IPS DF 4.7 (cell line): ENCODE data around the gene PRKAR2B.
"Not testable (repeated sequence)": the region's sequence is repeated elsewhere in the genome, so short reads cannot be mapped to it uniquely, and the experiment has no call there.

Source experiments
- DNase-seq: peaks from one replicate; pipeline ENCODE4 v3.0.0-alpha.2; 2013; ENCODE audit warnings: low spot score; ENCODE audit errors: extremely low read depth

PRKAR2B gene

DNA sequence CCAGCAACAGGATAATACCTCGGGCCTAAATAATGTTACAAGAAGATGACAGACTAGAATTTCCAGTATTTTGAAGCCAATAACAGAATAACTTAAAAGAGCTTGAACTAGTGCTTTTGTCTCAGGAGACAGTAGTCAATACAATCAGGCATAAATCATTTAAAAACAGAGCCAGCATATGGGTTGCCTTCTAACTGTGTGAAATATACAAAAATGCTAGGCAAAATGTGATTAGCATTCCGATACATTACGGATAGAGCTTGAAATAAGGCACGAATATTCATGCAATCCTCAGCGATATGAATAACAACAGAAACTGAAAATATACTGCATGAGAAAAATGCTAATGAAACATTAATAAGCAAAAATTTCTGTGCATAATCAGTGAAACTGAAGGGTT lies 18.3 kb upstream of the PRKAR2B start:
- DNase-seq: no peak

DNA sequence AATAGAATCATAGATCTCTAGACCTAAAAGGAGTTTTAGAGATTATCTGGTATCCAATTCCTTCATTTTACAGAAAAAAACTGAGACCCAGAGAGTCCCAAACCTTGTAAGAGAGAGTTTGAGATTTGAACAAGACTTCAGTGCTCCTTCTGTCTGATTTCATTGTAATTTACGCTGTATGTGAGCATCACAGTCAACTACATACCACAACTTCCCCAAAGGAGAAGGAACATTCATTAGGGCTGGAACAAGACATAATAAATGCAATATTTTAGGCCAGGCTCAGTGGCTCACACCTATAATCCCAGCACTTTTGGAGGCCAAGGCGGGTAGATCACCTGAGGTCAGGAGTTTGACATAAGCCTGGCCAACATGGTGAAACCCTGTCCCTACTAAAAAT lies 17.3 kb upstream of the PRKAR2B start:
- no peak for DNase-seq

DNA sequence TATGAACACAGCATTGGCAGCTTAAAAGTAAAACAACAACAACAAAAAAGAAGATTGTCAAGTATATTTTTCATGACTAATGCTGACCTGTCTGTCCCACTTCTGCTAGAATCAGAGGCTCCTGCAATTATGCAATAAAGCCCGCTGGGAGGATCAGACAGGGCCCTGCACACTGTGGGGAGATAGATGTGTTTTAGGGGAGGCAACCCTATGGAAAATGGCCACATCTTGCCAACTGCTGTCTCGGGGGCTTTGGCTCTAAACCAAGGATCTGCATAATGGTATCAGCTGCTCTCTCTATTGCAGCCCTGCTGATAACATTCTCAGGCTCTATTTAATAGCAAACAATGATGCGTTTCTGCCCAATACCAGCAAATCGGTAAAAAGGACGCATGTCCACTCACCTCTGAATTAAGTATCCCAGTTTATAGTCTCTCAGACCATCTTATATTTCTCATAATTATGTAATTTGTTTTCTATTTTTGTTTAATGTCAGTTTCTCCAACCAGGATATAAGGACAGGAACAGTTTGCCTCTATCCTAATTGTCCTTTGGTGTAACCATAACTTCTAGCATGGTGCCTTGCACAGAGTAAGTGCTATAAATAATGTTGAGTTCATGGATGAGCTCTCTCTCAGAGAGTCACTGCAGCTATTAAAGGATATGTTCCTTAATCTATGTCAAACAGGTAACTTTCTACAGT lies 15.3 kb upstream of the PRKAR2B start:
- no peak for DNase-seq

DNA sequence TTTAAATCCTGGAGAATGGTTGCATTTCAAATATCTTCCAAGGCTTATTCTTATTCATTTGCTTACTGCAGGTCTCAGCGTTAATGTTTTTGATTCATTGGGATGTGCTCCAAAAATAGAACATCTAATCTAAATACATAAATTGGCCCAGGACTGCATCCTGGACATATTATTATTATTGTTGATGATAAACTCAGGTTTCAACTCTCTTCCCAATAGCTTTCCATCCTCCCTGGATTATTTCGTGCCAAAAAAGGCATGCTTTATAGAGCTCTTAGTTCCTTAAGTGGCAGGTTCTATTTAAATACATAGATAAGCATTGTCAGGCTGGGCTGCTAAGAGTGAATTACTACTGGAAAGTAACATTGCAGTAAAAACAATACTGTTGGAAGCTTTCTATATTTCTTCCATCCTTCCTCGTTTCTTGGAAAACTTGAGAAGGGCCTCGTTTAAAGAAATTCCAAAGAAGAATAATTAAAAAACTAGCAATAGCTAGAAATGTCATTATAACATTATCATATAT lies 14.7 kb upstream of the PRKAR2B start:
- DNase-seq: no peak

DNA sequence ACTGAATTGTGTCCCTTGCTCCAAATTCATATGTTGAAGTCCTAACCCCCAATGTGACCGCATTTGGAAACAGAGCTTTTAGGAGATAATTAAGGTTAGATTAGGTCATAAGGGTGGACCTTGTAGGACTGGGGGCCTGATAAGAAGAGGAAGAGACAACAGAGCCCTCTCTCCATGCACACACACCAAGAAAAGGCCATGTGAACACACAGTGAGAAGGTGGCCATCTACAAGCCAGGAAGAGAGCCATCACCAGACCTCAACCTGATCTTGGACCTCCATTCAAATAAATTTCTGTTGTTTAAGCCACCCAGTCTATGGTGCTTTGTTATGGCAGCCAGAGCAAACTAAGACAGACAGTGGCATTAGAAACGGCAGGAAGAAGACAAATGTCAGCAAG lies 12.5 kb upstream of the PRKAR2B start:
- no peak for DNase-seq

DNA sequence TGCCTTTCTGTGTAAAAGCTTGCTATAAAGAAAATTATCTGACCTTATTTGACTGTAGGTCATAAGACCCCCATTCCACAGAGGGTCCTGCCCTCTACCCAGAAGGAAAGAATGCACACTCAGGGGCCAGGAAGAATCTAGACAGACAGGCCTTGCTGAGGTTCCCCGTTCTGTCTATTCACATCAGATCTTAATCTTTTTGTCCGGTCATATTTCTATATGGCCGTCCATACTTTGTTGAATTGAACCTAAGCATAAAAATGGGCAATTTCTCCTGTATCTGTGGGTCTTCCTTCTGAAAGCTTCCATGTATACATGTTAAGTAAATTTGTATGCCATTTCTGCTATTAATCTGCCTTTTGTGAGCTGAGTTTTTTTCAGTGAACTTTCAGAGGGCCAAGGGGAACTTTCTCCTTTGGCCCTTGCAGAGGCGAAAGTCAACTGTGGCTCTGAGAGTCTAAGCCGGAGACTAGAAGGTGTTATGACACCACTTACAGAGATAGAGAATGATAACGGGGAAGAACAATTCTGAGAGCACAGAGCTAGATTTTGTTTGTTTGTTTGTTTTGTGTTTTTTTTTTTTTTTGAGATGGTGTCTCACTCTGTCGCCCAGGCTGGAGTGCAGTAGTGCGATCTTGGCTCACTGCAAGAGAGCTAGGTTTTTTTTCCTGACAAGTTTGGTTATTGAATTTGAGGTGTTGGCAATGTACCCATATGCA lies 11.6 kb upstream of the PRKAR2B start:
- DNase-seq: no peak

DNA sequence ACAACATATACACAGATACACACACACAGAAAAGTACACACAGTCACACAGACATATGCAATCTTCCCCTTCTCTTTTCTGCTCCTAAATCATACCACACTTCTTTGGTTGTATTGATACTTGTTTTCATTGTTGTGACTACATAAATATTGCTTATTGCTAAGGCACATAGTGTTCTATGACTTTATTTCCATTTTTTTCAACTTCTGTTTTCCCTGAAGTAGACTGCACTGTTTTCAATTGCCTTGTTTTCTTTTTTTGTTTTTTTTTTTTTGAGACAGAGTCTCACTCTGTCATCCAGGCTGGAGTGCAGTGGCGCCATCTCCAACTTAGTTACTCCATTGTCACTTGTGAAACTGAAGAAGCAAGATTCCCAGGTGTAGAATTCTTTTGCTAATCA lies 10.0 kb upstream of the PRKAR2B start:
- DNase-seq: no peak

DNA sequence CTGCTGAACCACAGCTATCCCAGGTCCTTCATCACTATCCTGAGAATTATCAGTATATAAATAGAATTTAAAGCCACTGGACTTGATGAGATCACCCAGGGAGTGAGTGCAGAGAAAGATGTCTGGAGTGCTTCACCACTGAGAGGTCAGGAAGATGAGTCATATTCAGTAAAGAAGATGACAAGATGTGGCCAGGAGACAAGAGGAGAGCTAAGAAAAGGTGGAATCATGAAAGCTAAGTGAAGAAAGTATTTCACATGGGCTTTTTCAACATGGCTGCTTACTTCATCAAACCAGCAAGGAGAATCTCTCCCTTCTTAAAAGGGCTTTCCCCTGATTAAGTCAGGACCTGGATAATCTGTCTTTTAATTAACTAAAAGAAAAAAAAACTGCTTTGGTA lies 9.1 kb upstream of the PRKAR2B start:
- DNase-seq: no peak

DNA sequence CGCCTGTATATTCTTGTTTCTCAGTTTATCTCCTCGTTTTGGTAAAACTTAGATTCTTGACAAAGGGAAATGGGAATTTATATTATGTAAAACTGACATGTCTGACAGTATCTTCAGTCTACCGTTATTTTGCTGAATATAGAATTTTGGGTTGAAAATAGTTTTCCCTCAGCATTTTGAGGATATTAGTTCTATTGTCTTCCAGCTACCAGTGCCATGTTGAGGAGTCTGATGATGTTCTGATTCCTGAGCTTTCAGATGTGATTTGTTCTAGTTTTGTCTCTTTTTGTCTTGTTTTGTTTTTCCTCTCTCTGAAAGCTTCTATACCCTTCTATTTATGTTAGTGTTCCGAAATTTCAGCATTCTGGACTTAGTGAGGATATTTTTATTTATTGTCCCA lies 8.0 kb upstream of the PRKAR2B start:
- no peak for DNase-seq

DNA sequence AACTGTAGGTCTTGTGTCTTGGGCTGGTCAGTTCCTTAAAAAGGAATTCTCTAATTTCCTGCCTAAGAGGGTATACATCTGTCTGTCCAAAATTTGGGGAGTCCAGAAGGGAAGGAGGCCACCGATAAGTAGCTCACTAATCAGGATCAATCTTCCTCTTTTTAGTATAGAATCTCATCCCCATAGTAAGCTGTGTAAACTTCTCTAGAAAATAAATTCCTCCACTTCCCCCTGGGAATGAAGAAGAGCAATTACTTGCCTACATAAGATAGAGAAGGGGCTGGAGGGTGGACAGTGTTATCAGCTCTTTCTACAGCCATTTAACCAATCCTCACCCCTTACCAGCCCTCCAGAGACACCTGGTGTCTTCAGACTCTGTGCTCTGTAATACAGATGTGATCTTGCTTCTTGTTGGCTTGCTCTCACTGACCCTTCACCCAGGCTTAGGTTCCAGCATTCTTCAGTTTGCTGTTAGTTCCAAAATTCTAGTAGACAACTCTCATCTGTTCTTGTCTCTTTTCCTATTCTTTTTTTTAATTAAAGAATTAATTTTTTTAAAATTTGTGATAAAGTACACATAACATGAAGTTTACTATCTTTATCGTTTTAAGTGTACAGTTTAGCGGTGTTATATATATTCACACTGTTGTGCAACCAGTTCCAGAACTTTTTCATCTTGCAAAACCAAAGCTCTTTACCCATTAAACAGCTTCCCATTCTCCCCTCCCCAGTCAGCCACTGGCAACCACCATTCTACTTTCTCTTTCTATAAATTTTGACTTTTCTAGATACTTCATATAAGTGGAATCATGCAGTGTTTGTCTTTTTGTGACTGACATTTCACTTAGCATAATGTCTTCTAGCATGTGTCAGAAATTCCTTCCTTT lies 6.5 kb upstream of the PRKAR2B start:
- no peak for DNase-seq

DNA sequence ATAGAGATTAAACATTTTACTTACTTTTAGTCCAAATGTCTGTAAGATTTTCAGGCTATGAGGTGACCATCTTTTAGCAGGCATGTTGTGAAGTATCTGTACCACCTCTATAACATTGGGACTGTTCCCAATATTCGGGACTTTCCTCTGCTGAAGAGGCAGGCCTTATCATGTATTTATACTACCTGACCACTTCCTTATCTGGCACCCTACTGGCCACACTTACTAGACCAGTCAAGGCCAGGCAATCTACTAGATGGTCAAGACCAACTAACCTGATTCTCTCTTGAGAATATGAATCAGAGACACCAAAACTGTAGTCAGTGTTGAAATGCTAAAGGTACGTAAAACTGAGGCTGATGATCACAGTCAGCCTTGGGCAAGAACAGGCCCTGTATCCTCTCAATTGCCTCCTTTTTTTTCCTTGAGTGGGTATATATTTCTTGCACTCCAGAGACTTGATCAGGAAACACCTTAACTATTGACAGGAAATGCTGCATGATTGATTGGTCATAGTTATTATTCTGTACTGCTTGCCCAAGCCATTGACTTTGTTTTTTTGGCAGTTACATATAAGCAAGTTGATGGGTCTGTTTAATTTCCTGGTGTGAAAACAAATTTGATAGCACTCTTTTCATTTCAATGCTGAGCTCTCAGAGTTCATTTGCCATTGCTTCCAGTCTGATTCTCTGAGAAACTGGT lies 5.2 kb upstream of the PRKAR2B start:
- DNase-seq: no peak

DNA sequence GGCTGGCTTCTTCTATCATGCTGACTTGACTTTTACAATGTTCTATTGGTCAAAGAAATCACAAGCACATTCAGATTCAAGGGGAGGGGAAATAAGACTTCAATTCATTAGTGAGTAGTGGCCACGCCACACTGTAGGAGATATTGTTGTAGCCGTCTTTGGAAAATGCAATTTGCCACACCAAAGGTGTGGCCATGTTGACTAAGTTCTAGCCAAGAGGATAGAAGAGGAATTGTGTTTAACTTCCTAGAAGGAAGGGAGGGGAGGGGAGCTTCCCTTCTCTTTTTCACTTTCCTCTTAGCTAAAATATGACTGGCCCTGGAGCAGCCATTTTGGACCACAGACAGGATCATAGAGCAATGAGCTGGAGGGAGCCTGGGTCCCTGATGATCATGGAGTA lies 3.4 kb upstream of the PRKAR2B start:
- no peak for DNase-seq

DNA sequence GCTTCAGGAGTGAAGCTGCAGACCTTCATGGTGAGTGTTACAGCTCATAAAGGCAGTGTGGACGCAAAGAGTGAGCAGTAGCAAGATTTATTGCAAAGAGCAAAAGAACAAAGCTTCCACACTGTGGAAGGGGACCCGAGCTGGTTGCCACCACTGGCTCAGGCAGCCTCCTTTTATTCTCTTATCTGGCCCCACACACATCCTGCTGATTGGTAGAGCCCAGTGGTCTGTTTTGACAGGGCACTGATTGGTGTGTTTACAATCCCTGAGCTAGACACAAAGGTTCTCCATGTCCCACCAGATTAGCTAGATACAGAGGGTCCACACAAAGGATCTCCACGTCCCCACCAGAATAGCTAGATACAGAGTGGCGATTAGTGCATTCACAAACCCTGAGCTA lies 2.7 kb upstream of the PRKAR2B start:
- not testable (repeated sequence) for DNase-seq

DNA sequence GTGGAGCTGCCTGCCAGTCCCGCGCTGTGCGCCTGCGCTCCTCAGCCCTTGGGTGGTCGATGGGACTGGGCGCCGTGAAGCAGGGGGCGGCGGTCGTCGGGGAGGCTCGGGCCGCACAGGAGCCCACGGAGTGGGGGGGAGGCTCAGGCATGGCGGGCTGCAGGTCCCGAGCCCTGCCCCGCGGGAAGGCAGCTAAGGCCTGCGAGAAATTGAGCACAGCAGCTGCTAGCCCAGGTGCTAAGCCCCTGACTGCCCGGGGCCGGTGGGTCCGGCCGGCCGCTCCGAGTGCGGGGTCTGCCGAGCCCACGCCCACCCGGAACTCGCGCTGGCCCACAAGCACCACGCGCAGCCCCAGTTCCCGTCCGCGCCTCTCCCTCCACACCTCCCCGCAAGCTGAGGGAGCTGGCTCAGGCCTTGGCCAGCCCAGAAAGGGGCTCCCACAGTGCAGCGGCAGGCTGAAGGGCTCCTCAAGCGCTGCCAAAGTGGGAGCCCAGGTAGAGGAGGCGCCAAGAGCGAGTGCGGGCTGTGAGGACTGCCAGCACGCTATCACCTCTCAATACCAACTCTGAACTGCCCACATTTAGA lies 2.1 kb upstream of the PRKAR2B start:
- not testable (repeated sequence) for DNase-seq

DNA sequence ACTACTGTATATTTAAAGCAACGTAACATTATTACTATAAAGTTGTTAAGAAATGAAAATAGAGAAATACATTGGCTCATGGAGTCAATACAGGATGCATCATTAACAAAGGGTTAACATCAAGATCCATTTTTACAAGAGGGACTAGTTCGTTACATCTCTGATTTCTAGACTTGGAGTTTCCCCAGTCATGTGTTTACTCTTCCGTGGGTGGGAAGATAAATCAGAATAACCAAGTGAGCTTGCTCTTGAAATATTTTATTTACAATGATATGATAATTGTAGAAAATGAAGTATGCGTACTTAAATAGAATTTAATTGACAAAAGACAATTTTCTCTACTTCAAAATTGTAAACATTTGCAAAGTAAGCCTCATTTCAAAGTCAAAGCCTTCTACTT lies 1.0 kb upstream of the PRKAR2B start:
- no peak for DNase-seq

DNA sequence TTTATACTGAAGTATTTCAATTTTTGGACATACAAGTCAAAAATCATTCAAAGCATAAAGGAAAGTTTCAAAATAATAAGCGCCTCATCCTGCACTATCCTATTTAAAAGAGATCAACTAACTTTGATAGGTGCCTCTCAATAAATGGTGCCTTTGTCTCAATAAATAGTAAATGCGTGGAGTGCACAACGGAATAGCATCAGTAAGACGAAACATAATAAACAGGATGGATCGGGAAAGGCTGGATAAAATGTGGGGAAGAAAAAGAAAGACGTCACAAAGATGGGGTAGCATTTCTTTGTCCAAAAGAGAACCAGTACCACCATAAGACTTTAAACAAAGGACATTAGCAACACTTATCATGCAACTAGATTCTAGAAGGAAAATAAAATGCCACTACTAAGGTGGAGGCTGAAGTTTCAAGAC lies 571 bp upstream of the PRKAR2B start:
- no peak for DNase-seq

DNA sequence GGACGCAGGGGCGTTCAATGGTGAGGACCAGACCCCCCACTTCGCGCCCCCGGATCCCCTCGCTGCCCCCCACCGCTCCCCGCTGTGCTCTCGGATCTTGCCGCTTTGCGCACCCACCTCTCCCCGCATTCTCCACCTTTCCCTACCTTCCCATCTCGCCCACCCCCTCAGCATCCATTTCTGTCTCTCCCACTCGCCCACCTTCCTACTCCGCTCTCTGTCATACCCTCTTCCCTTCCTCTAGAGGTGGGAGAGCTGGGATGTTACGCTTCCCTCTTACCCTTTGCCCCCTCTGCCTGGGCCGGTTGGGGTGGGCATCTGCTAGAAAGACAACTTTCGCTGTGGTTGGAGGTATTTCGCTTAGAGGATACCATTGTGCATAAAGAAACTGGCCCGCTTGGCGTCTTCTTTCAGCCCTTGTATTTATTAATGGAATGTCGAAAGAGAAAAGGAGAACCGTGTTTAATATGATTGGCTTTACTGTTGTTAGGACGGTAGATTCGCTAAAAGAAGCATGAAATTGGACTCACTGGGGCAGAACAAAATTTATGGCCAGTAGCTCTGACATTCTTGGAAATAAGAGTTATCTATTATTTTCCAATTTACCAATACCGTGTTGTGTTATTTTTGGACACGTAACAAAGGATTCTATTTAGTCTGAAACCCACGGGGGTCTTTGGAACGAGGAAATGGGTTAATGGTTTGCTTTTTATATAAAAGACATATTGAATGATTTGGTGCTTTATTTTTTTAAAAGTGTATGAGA lies 873 bp downstream of the PRKAR2B start:
- no peak for DNase-seq

DNA sequence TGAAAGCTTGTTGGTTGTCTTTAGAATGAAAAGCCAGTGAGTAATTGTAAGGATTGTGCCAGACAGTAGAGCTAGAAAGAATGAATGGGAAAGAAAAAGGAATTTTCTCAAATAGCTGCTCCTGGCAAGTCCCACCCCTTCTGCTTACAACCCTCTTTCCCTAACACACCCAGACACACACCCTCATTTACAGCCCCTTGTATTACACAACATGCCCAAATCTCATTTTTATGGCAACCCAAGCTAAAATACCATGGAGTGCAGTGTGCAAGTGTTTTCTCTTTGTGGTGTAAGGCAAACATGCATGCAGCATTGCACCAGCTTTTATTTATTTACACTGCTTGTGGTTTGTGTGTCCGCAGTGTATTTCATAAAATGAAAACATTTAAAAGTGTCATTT lies 1.5 kb downstream of the PRKAR2B start:
- no peak for DNase-seq

DNA sequence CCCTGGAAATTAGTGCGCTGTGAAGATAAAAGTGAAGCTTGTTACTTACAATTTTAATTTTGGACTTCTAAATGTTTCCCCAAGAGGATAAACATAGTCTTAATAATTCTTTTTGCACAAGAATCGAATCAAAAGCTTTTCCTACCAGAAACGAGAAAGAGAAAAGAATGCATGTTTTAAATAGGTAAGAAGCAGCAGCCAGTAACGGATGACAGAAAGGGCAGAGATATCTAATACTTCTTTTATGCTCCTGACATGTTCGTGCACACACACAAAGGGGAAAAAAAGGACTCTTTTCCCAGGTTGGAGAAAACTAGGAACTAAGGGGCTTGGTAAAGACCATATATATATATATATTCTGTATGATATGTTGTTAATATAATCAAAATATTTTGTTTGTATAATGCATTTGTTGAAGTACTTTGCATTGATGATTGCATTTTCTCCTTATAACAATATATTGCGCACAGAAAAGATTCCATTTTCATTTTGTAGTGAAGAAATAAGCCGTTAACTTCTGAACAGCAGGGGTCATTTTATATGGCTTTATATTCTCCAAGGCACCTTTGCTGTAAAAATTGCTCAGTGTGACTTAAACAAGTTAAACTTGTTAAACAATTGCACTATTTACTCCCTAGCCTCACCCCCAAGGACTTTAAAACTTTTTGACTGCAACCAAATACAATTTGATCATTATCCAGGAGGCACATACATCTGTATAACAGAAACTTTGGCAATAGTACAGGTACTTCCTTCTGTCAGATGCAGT lies 2.2 kb downstream of the PRKAR2B start:
- no peak for DNase-seq
